Vagina (tissue), 2 donors: ENCODE results near the gene RFT1. TPM values are rescaled to one million over a fixed set of nuclear protein-coding genes. Genes with fewer than 3 reads are reported as not detected.

Source experiments
- DNase-seq, 2 donors: peaks; one replicate each; pipeline ENCODE4 v3.0.0-alpha.2; 2017; ENCODE audit errors: extremely low spot score in 2 of 2
- H3K27ac ChIP-seq: fragments of 200-600 bp; sonication (generic); one replicate; pipeline ENCODE4 v1.5.1; 2019
- H3K27me3 ChIP-seq: fragments of 200-600 bp; sonication (generic); one replicate; pipeline ENCODE4 v1.5.1; 2019
- H3K36me3 ChIP-seq, 2 donors: fragments of 200-600 bp; sonication (generic); one replicate each; pipeline ENCODE4 v1.5.1; 2017 to 2019
- H3K4me1 ChIP-seq: fragments of 200-600 bp; sonication (generic); one replicate; pipeline ENCODE4 v1.5.1; 2019
- H3K4me3 ChIP-seq, 2 donors: fragments of 200-600 bp; sonication (generic); 1 replicate in 1 of 2; 2 replicates in 1 of 2; pipeline ENCODE4 v1.5.1; 2016 to 2019
- H3K9me3 ChIP-seq: fragments of 200-600 bp; sonication (generic); one replicate; pipeline ENCODE4 v1.5.1; 2019
- POLR2A ChIP-seq, 2 donors: fragments of 450-650 bp; IDR thresholded peaks; one replicate each; pipeline ENCODE4 v1.6.1; 2017; ENCODE audit warnings: antibody characterized with exemption in 2 of 2, mild to moderate bottlenecking in 2 of 2, moderate library complexity in 2 of 2
- POLR2AphosphoS5 ChIP-seq, 2 donors: sonication (generic); formaldehyde crosslinking; IDR thresholded peaks; one replicate each; pipeline ENCODE4 v1.9.0; 2017; ENCODE audit warnings: antibody characterized with exemption in 2 of 2, mild to moderate bottlenecking in 2 of 2, low read depth in 1 of 2; ENCODE audit not compliant: insufficient read depth in 1 of 2
- intact Hi-C: fragments of 100-400 bp; cut with DNase I; formaldehyde crosslinking; loops from one replicate; pipeline ENCODE4 v1.15.1; 2023
- total RNA-seq: library from RNA; depleted of rRNA; stranded (reverse); fragments of >200 nt; gene quantifications from one replicate; pipeline ENCODE4 v1.2.3, GENCODE V29; 2016
- TF ChIP-seq, protein P1 (sequence below), 3 experiments: fragments of 450-650 bp in 2 of 3; fragments of 200-600 bp in 1 of 3; sonication (generic) in 1 of 3; IDR thresholded peaks; one replicate each; pipeline ENCODE4 v1.5.1; 2017 to 2019; ENCODE audit warnings: antibody characterized with exemption in 3 of 3, mild to moderate bottlenecking in 2 of 3, moderate library complexity in 2 of 3

RFT1 gene
- total RNA-seq, 1 donor from 2014 or later = 13.8 TPM

GRCh38 chr3:53102601-53103147 lies 27.6 kb downstream of the RFT1 start:
- Histone ChIP-seq H3K4me3 (no peak overlapping the region), H3K9me3 (no peaks in the 10 kb centered on the region), H3K27me3 (no peaks in the 10 kb centered on the region), H3K27ac (no peak overlapping the region), H3K4me1 (peaks cover 7% of the 10 kb centered on the region), H3K36me3 (peaks cover 0 to 27% of the 10 kb centered on the region in 2 donors)
- DNase-seq = no peak
- no peak for TF ChIP-seq POLR2A (IDR thresholded peaks at IDR 0.05)
- TF ChIP-seq, protein P1, sequence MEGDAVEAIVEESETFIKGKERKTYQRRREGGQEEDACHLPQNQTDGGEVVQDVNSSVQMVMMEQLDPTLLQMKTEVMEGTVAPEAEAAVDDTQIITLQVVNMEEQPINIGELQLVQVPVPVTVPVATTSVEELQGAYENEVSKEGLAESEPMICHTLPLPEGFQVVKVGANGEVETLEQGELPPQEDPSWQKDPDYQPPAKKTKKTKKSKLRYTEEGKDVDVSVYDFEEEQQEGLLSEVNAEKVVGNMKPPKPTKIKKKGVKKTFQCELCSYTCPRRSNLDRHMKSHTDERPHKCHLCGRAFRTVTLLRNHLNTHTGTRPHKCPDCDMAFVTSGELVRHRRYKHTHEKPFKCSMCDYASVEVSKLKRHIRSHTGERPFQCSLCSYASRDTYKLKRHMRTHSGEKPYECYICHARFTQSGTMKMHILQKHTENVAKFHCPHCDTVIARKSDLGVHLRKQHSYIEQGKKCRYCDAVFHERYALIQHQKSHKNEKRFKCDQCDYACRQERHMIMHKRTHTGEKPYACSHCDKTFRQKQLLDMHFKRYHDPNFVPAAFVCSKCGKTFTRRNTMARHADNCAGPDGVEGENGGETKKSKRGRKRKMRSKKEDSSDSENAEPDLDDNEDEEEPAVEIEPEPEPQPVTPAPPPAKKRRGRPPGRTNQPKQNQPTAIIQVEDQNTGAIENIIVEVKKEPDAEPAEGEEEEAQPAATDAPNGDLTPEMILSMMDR (IDR thresholded peaks at IDR 0.05) = no peak
- no peak for TF ChIP-seq POLR2AphosphoS5 (IDR thresholded peaks at IDR 0.05; ENCODE audit: insufficient read depth in 1 of 2, low read depth in 1 of 2)
- intact Hi-C loops = no loop called here

DNA sequence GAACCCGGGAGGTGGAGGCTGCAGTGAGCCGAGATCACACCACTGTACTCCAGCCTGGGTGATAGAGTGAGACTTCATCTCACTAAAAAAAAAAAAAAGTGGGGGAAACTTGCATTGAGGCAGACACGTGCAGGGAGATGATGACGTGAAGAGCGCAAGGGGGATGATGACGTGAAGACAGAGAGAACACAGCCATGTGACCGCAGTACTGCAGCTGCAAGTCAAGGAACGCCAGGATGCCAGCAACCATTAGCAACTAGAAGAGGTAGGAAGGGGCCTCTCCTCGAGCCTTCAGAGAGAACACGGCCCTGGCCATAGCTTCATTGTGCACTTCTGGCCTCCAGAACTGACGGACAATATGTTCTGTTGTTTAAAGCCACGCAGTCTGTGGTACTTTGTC lies 28.3 kb downstream of the RFT1 start:
- no peaks in the 10 kb centered on the region for H3K9me3 ChIP-seq
- TF ChIP-seq, protein P1 (IDR thresholded peaks at IDR 0.05) = no peak
- TF ChIP-seq POLR2A (IDR thresholded peaks at IDR 0.05) = no peak
- no peak for TF ChIP-seq POLR2AphosphoS5 (IDR thresholded peaks at IDR 0.05; ENCODE audit: insufficient read depth in 1 of 2, low read depth in 1 of 2)
- no peaks in the 10 kb centered on the region for H3K27me3 ChIP-seq
- no peak overlapping the region for H3K4me3 ChIP-seq
- peaks cover 7% of the 10 kb centered on the region for H3K4me1 ChIP-seq
- no peak overlapping the region for H3K27ac ChIP-seq
- no peak for DNase-seq
- H3K36me3 ChIP-seq = peaks cover 0 to 27% of the 10 kb centered on the region in 2 donors
- intact Hi-C loops = no loop called here

- intact Hi-C loops = no loop called here
- DNase-seq = no peak
- Histone ChIP-seq H3K27ac (no peak overlapping the region), H3K27me3 (no peaks in the 10 kb centered on the region), H3K9me3 (no peaks in the 10 kb centered on the region), H3K4me3 (no peak overlapping the region), H3K4me1 (peaks cover 7% of the 10 kb centered on the region), H3K36me3 (peaks cover 0 to 27% of the 10 kb centered on the region in 2 donors)
- TF ChIP-seq POLR2A (IDR thresholded peaks at IDR 0.05) (no peak), POLR2AphosphoS5 (IDR thresholded peaks at IDR 0.05; ENCODE audit: insufficient read depth in 1 of 2, low read depth in 1 of 2) (no peak)
- TF ChIP-seq, protein P1 (IDR thresholded peaks at IDR 0.05) = no peak
Observed at GRCh38 chr3:53100818-53101466, 29.3 kb downstream of the RFT1 start.

GRCh38 chr3:53097887-53098286 lies 32.3 kb downstream of the RFT1 start:
- Histone ChIP-seq H3K4me3 (no peak overlapping the region), H3K27me3 (no peaks in the 10 kb centered on the region), H3K9me3 (no peaks in the 10 kb centered on the region), H3K36me3 (peaks cover 0 to 22% of the 10 kb centered on the region in 2 donors), H3K27ac (no peak overlapping the region), H3K4me1 (no peaks in the 10 kb centered on the region)
- no peak for DNase-seq
- intact Hi-C loops = no loop called here
- TF ChIP-seq, protein P1 (IDR thresholded peaks at IDR 0.05) = no peak
- no peak for TF ChIP-seq POLR2AphosphoS5 (IDR thresholded peaks at IDR 0.05; ENCODE audit: insufficient read depth in 1 of 2, low read depth in 1 of 2)
- TF ChIP-seq POLR2A (IDR thresholded peaks at IDR 0.05) = no peak

- DNase-seq = no peak
- H3K36me3 ChIP-seq = peaks cover 0 to 19% of the 10 kb centered on the region in 2 donors
- no peaks in the 10 kb centered on the region for H3K27me3 ChIP-seq
- TF ChIP-seq POLR2AphosphoS5 (IDR thresholded peaks at IDR 0.05; ENCODE audit: insufficient read depth in 1 of 2, low read depth in 1 of 2) = no peak
- TF ChIP-seq, protein P1 (IDR thresholded peaks at IDR 0.05) = no peak
- no peak for TF ChIP-seq POLR2A (IDR thresholded peaks at IDR 0.05)
- H3K27ac ChIP-seq = no peak overlapping the region
- peaks cover 7% of the 10 kb centered on the region for H3K4me1 ChIP-seq
- no peak overlapping the region for H3K4me3 ChIP-seq
- H3K9me3 ChIP-seq = no peaks in the 10 kb centered on the region
- intact Hi-C loops = no loop called here
Observed at GRCh38 chr3:53092942-53093341, 37.3 kb downstream of the RFT1 start.
